Activated gamma-delta T cell treated with anti-CD3 and anti-CD28 coated beads, Interleukin-2, amount 50 U/mL, for 16 hours (primary cell): ENCODE results near the gene DOK3.

ENCODE experiments used
- DNase-seq: peaks from one replicate; pipeline ENCODE4 v3.0.0-alpha.2; 2020; ENCODE audit warnings: low read depth

Gene DOK3

DNA sequence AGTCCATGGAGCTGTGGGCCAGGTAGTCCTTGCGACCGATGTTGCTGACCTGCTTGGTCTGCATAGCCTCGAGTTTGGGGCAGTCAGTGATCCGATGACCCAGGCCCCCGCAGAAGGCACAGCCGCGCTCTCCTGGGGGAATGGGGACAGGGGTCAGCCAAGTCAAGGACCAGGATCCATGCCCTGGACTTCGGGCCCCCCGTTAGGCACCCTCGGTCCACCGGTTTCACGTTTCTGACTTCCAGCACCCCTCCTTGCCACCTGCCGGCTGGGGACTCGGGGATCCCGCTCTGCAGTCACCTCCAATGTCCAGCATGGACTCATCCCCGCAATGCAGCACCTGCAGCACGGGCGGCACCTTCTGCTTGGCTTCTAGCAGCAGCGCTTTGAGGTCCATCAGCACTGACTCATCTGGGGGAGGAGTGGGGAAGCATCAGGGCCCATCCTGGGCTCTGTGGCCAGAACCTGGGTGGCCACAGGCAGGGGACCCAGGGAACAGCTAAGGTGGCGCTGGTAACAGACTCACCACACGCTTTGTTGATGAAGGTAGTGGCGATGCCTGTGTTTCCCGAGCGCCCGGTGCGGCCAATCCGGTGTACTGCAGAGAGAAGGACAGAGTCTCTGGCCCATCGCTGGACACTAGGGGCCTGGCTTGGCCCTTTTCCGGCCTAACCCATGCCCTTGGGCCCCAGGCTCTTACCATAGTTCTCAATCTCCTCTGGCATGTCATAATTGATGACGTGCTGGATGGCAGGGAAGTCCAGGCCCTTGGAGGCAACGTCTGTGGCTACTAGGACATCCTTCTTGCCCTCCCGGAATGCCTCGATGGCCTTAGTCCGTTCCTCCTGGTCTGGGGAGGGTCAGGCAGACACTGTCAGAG, 2.4 kb upstream of the DOK3 start:
- no peak for DNase-seq

DNA sequence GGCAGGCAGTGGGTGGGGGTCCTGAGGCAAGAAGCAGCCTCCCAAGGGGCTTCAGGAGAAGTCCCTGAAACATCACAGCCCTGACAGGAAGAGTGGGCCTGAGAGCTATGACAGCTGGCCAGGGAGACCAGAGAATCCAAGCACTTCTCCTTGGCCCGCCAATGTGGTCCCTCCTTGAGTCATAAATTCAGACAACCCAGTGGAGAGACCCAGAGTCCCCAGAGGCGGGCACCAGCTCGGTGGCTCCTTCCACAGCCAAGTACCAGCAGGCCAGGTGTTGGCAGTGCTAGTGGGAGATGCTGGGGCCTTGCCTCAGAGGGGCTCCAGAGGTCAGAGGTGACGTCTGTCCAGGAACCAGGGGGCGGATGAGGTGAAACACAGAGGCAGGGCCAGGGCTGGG, 1.6 kb upstream of the DOK3 start:
- no peak for DNase-seq

DNA sequence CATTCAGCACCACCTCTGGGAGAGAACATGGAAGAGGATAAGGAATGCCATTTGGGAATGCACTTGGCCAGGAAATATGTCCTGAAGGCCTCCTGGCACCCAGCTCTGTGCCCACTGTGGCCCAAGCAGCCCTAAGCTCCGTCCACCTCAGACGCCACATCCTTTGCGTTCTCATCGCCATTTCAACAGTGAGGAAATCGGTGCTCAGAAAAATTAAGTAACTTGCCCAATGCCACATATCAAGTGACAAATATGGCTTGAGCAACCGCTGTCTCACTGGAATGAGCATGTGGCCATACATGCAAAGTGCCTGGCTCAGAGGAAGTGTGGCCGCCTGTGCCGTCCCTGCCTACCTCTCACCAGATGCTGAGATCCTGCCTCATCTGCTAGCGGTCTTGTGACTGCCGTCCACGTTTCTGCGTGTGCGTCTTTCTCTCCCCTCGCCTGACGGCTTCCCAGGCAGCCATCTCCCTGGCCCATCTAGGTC, 984 bp upstream of the DOK3 start:
- no peak for DNase-seq

DNA sequence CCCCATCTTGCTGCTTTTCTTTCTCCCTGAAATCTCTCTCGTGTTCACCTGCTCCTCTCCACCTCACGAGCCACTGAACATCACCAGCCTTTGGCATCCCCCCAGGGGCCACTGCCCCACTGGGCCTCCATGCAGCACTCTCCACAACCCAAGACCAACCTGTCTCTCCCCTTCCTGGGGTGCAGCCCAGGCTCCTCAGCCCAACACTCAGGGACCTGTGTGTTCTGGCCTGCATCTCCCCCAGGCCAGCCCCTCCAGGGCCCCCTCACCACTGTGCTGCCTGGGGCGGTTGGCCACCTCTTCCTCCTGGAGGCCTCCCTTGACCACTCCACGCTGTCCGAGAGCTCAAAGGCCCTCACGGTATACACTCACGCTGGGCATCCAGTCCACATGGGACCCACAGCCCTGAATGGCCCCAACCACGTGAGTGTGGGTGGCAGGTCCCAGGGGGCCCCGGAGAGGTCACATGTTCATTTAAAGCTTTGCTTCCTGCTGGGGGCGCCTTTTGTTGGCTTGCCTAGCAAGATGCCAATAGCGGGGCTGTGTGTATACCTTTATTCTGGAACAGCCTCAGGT, 453 bp upstream of the DOK3 start:
- no peak for DNase-seq

DNA sequence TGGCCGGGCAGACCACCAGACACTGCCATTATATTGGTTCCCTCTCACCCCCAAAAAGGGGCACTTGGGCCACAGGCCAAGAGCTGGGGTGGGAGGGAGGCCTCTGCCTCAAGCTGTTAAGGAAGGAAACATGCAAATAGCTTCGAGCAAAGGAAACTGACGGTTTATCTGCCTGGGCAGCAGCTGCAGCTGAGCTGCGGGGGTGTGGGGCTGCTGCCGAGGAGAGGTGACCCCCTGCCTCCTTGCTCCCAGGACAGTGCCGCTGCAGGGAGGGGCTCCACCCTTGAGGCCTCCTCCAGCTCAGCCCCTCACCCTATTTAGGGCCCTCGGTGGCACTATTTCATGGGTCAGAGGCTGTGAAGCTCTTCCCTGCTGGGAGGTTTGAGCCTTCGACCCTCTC, 789 bp downstream of the DOK3 start:
- DNase-seq = no peak

DNA sequence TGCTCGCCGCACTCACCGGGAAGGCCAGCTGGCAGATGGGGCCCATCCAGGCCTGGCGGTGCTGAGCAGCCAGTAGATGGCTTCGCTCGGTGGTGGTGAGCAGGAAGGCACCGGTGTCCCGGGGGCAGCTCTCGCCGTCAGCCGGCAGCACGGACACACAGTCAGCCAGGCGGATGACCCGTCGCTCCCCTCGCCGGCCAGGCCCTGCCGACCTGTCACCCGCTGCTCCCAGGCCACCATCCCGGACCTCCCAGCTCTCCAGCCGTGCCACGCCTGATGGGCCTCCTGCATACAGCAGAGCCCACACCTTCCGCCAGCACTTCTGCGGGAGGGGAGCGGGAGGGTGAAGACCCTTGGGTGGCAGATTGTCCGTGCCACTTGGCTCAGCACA, 1.4 kb downstream of the DOK3 start:
- DNase-seq = no peak

DNA sequence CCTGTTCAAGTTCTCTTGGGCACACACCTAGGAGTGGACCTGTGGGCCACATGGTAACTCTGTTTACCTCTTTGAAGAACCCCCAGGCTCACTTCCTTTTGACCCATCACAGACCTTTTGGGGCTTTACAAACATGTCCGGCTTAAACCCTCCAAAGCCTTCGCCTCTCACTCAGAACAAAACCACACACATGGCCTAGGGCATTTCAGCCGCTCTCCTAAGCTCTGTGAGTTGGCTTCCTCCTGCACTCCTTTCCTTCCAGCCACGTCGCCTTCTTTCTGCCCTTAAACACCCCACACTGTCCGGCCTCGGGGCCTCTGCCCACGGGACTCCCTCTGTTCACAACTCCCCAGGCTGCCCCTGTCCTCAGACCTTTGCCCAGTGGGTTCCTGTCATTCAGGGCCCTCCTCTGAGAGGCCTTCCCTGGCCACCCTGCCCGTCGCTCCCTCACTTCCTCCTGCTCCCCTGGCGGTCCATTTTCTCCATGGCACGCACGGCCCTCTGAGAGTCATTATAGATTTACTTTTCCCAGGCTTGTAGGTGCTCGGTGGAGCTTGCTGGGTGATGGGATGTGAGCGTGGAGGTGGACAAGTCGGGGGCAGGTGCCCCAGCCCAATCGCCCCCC, 1.9 kb downstream of the DOK3 start:
- DNase-seq = no peak

DNA sequence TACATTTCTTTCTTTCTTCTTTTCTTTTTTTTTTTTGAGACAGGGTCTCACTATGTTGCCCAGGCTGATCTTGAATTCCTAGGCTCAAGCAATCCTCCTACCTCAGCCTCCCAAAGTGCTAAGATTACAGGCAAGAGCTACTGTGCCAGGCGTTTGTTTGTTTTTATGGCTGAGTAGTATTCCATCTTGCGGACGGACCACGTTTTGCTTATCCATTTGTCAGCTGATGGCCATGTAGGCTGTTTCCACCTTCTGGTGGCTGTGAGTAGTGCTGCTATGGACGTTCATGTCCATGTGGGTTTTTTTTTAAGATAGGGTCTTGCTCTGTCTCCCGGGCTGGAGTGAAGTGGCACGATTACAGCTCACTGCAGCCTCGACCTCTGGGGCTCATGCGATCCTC, 2.5 kb downstream of the DOK3 start:
- no peak for DNase-seq

DNA sequence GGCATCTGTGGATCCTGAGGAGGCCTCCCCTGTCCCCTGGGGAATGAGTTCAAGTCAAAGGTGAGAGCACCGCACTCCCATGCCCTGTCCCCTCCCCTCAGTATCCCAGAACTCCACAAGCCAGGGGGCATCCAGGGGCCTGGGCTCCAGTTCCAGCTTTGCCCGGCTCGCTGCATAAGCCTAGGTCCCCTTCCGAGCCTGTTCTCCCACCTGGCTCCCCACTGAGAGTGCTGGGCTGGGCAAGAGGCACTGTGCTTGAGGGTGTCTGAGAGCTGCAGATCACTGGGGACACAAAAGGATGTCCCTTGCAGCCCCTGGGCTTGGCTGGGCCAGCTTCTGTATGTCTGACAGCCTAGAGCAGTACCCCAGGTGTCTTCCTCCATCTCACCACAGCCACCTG, 4.6 kb downstream of the DOK3 start:
- no peak for DNase-seq

DNA sequence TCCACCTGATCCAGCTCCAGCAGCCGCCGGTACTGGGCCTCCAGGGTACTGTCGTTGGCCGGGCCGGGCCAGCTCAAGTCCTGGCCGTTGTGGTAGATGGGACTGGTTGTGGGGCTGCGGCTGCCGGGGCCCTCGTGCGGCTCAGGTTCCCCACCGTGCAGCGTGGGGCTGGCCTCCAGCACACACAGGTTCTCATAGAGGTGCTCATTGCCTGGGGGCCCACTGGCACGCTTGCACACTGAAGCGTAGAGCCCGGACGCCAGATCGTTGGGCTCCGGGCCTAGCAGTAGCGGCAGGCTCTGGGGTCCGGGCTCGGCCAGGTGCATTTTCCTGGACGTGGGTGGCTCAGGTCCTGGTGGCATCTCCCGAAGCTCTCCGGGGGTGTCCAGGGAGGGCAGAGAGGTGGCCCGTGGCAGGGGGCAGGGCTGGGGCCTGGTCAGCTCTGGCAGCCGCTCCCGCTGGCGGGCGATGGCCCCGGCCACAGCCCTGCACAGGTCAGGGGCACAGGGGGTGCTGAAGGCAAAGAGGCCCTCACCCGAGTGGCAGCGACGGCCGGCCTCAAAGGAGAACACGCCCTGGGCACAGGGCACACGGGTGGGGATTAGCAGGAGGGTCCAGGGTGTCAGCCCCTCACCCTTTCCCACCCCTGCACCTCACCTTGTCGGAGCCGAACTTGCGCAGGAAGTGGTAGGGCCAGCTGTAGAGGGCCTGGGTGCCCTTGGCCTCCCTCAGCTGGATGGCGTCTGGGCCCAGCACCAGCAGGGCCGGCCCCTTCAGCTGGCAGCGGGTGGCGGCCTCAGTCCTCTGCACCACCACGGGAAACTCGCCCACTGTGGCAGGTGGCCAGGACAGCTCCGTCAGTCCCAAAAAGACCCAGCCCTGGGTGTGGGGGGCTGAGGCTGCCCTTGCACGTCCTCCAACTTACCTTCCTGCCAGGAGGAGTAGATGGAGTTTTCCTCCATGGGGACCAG, 5.3 kb downstream of the DOK3 start:
- no peak for DNase-seq

DNA sequence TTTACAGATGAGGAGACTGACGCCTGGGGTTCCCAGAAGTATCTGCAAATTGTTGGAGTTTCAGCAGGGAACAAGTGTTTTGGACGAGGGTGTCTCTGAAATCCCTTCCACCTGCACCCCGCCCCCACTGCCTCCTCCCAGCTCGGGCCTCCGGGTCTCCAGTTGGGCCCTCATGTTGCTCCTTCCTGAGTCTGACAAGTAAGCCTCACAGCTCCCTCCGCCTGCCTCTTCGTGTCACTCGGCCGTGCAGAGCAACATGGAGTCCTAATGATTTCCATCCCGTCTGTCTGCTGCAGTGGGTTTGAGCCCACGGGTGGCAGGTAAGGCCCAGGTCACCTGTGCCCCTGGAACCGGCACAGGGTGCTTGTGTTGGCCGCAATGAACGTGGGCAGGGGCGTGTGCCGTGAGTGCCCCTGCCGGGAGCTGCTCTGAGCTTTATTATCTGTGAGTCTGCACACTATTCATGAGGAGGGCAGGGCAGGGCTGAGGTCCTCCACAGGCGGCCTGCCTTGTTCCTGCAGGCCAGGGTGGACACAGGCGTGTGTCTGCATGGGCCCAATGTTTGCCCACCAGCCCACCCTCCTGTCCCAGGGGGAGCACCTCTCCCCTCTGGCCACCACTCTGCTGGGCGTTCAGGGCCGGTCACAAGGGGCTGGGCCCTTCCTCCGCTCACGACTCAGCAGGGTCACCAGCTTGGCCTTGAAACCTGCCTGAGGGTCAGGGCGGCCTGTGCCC, 6.1 kb downstream of the DOK3 start:
- no peak for DNase-seq

DNA sequence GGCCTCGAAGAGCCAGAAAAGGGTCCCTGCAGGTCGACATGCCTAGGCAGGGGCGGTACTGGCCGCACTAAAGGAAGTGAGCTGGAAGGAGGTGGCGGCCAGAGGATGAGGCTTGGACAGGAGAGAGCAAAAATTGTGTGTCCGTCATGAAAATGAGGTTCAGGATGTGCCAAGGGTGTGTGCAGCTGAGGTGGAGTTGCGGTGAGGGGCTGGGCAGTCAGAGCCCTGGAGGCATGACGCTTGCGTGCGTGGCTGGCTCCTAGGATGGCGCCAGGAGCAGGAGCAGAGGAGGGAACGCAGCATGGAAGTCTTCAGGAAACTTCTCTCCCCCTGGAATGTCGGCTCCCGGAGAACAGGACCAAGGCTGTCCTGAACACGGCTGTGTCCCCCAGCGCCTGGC, 6.7 kb downstream of the DOK3 start:
- no peak for DNase-seq

DNA sequence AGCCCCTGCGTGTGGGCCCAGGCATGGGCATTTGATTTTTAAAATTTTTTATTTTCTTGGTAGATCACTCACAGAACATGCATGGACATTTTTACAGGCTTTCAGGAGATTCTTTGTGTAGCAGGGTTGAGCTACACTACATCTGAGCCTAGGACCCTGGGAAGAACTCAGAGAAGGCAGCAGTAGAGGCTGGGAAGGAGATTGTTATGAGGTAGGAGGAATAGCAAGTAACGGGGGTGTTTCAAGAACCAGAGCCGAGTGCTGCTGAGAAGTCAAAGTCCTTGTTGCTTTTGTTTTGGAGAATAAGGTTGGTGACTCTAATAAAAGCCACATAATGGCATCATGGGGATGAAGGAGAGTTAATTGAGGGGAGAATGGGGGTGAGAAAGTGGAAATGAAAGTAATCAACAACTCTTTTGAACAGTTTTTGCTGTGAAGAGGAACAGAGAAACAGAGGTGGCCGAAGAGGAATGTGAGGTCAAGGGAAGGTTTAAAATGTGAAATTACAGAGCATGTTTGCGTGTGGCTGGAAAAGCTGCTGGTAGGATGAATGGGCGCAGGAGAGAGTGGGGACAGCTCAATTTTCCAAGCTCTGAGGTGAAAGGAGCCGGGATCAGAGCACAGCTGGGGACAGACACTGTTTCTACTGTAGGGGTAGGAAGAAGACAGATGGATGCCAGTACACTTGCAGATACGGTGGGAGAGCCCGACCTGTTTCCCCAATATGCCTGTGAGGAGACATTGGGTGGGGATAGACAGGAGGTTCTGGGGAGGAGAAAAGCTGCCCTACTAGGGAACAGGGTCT, 7.5 kb downstream of the DOK3 start:
- DNase-seq = no peak

DNA sequence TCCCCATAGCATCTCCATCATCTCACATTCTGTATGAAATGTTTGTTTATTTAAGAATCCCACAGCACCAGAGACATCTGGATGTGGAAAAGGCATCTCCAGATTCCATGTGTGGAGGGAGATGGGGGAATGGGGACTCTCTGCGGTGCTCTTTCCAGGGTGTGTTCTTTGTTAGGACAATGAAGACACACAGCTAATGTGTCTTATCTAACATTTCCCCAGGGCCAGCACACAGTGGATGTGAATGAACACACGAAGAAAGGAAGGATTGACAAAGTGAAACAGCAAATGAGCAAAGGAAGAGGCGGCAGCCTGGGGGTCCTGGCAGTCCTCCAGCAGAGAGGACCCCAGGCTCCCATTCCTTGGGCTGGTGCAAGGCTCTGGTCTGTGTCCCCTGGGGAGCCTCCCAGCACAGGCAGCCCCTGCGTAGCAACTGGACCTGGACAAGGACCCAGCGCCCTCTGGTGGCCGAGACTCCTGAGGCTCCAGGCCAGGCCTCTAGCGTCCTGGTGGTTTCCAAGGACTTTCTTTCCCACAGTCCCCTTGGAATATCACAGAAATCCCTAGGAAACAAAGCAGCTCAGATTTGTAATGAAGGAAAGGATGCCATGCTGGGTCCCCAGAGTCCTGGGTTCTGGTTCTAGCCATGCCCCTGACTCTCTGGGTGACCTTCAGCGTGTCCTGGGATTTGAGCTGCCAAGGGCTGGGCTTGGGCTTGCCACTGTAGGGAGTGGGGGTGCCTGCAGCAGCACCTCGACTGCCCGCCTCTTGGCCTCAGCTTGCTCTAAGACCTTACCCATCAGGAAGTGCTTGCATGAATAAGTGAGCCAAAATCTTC, 8.7 kb downstream of the DOK3 start:
- peak; percentile 81 for DNase-seq

DNA sequence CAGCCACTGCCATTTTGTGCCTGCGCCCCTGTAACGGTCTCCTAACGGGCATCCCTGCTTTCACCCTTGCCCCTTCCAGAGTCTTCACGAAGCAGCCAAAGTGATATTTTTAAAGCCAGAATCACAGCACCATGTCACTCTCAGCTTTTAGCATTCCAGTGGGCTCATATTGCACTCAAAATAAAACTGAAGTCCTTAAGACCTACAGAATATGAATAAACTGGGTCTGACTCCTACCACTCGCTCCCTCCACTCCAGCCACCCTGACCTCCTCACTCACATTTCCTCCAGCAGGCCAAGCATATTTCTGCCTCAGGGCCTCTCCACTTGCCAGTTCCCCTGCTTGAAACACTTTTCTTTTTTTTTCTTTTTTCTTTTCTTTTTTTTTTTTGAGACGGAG, 9.8 kb downstream of the DOK3 start:
- no peak for DNase-seq

DNA sequence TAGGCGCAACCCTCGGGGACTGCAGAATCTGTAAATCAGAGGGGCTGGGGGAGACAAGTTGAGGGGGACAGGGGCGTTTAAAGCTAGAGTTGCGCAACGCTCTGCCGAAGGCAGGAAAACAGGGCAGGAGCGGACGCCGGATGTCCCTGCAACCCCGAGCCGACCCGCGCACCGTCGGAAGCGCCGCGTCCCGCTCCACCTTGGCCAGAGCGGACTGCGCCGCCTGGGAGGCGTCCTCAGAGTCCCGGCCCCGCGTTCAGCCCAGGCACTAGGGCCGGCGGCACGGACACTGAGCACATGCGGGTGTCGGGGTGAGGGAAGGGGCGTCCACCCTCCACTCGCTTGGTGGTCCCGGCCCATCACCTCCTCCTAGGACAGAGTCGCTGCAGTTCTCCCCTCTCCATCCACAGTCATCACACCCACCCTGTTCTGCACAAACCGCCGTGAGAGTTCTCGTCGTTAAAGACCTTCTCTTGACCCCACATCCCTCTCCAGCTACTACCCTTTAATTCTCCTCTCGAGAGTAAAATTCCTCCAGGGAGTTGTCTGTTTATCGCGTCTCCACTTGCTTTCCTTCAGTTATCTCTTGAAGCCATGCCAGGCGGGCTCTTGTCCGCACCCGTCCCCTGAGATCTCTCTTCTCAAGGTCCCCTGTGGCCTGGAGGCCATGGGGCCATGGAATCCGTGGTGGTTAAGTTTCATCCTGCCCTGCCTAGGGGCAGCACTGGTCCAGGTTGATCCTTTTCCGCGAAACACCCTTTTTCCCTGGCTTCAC, 11.4 kb downstream of the DOK3 start:
- no peak for DNase-seq

DNA sequence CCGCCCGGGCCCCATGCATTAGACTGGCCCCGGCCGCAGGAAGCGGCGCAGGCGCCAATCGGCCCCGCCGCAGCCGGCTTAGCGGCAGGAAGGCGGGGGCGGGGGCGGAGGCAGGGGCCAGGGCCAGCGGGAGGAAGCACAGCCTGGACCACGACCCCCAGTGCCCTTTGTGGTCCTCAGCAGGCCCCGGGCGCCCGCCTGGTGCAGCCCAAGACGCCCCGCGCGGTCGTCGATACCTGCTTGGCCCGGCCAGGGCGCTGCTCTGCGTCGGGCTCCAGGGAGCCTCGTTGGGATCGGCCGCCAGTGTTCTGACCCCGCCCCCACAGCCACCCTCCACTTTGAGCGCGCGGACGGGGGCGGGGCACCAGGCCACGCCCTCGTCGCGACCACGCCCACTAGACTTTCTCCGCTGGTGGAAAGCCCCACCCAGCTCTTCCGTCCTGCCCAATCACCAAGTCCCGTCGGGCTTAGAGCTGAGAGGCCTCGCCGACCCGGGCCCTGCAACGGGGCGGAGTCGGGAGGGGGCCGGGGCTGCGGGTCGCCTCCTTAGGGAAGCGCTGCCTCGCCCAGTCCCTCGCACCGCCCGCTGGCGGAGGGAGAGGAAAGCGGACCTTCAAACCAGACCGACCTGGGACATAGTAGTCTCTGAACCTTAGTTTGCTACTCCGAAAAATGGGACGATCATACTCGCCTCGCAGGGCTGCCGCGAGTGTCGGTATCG, 12.2 kb downstream of the DOK3 start, which contains the start of gene PDLIM7:
Gene PDLIM7, minus strand, starts transcription at position 313 of the 721 bp plus-strand sequence. CDS start 1,092 bp downstream, outside the sequence.
- peak; percentile 91 for DNase-seq

DNA sequence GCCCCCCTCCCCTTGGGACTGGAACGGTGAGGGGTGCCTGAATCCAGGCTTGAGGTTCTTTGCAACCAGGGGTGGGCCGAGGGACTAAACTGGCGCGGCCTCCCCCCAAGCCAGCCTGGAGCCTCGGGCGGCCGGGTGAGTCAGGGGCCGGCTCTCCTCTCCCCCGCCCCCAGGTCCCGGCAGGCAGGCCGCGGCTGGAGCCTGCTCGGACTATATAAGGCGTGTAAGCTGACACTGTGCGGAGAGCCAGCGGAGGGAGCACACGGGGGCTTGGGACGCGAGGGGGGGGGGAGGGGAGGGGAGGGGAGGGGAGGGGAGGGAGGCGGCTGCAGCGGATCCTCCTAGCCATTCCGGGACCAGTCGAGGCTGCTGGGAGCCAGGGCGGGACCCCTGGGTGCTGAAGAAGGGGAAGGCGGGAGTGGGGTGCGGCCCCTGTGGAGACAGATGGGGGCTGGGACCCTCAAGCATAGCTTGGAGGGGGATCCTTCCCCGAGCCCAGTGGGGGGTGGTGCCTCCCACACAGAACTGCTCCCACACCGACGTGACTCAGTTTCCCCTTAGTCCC, 12.8 kb downstream of the DOK3 start:
- no peak for DNase-seq
